ENCODE data around the gene DCST1. TPM values are rescaled to one million over a fixed set of nuclear protein-coding genes. Genes with fewer than 3 reads are reported as not detected.

DCST1 gene
- total and polyA plus RNA-seq, 2 of the 13 experiments (the other 11 are each of a cell fraction or from before 2014, with no cell fraction given) = 0.04 TPM; not detected in 1

GRCh38 chr1:155091071-155092051 lies 57.7 kb downstream of the DCST1 start (continued):
- 0 out of 2 replicates have a peak, but pooled peaks have one; percentile 42 for TF ChIP-seq MEIS2 (CRISPR knock-in tag; IDR thresholded peaks at IDR 0.05)
- peak; percentile 60; the same call in 1 of the 2 replicates for TF ChIP-seq TFDP1 (CRISPR knock-in tag; IDR thresholded peaks at IDR 0.05; ENCODE audit: borderline replicate concordance)
- no peak for TF ChIP-seq SYNCRIP (IDR thresholded peaks at IDR 0.05; ENCODE audit: insufficient read depth, low read depth, low read length)
- TF ChIP-seq GATAD1 (CRISPR knock-in tag; IDR thresholded peaks at IDR 0.05) = 0 out of 2 replicates have a peak, but pooled peaks have one; percentile 58
- peak; percentile 44; the same call in 1 of the 2 replicates for TF ChIP-seq ZNF280B (CRISPR knock-in tag; IDR thresholded peaks at IDR 0.05; ENCODE audit: borderline replicate concordance)
- TF ChIP-seq ZHX1 (CRISPR knock-in tag; IDR thresholded peaks at IDR 0.05; ENCODE audit: low read depth) = no peak; the same call in 1 of the 2 replicates
- TF ChIP-seq MED1 (CRISPR knock-in tag; IDR thresholded peaks at IDR 0.05) = peak; percentile 86
- TF ChIP-seq FOXO4 (CRISPR knock-in tag; conservative IDR thresholded peaks at IDR 0.05) = 0 out of 2 replicates have a peak, but pooled peaks have one; percentile 83
- TF ChIP-seq FOXK1 (CRISPR knock-in tag; IDR thresholded peaks at IDR 0.05; ENCODE audit: borderline replicate concordance, low read depth) = peak; percentile 89
- peak; percentile 85 for TF ChIP-seq ERF (CRISPR knock-in tag; IDR thresholded peaks at IDR 0.05)
- TF ChIP-seq ZBED4 (CRISPR knock-in tag; IDR thresholded peaks at IDR 0.05; ENCODE audit: borderline replicate concordance) = peak; percentile 40; the same call in 1 of the 2 replicates
- peak in 1 of 2 experiments; percentile 86; a peak in 2 of 4 replicates for TF ChIP-seq KLF16 (CRISPR knock-in tag; IDR thresholded peaks at IDR 0.05)
- TF ChIP-seq ZNF747 (CRISPR knock-in tag; IDR thresholded peaks at IDR 0.05; ENCODE audit: borderline replicate concordance) = 0 out of 2 replicates have a peak, but pooled peaks have one; percentile 29
- no peak; the same call in 1 of the 2 replicates for TF ChIP-seq ZNF557 (CRISPR knock-in tag; IDR thresholded peaks at IDR 0.05)
- TF ChIP-seq ARNTL (CRISPR knock-in tag; IDR thresholded peaks at IDR 0.05) = peak; percentile 67; the same call in 1 of the 2 replicates
- no peak for TF ChIP-seq ZNF780A (CRISPR knock-in tag; IDR thresholded peaks at IDR 0.05)
